Glomerular endothelial cell (primary cell): ENCODE results near the gene RGN. TPM values are rescaled to one million over a fixed set of nuclear protein-coding genes. Genes with fewer than 3 reads are reported as not detected.
A peak's percentile ranks its signal among the peaks of the same experiment; 100 is the strongest.
"Not testable (repeated sequence)": the region's sequence is repeated elsewhere in the genome, so short reads cannot be mapped to it uniquely, and the experiment has no call there.

Experiments
- DNase-seq: peaks from one replicate; pipeline ENCODE4 v3.0.0-alpha.2; 2011; ENCODE audit warnings: low read depth, low spot score; ENCODE audit errors: extremely low read depth
- total RNA-seq: library from RNA; depleted of rRNA; stranded (reverse); fragments of >200 nt; gene quantifications from 2 replicates; pipeline ENCODE4 v1.2.3, GENCODE V29; 2015

RGN gene
- total RNA-seq, 1 donor from 2014 or later = 0.35 TPM

DNA sequence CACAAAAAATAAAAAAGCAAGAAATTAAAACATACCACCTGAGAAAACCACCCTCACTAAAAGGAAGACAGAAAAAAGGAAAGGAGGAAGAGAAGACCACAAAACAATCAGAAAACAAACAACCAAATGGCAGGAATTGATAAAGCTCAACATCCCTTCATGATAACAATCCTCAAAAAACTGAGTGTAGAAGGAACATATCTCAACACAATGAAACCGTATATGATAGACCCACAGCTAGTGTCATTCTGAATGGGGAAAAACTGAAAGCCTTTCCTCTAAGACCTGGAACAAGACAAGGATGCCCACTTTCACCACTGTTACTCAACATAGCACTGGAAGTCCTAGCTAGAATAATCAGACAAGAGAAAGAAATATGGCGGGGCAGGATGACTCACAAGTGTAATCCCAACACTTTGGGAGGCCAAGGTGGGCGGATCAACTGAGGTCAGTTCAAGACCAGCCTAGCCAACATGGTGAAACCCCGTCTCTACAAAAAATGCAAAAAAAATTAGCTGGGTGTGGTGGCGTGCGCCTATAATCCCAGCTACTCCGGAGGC lies 38.4 kb downstream of the RGN start:
- DNase-seq = not testable (repeated sequence)

DNA sequence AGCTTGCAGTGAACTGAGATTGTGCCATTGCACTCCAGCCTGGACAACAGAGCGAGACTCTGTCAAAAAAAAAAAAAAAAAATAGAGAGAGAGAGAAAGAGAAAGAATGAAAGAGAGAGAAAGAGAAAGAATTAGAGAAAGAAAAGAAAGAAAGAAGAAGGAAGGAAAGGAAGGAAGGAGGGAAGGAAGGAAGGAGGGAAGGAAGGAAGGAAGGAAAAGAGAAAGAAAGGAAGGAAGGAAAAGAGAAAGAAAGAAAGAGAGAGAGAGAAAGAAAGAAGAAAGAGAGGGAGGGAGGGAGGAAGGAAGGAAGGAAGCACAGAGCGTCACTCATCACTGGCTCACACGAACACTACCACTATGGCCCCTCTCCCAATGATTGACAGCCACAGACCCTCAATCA lies 46.2 kb downstream of the RGN start:
- DNase-seq = not testable (repeated sequence)

DNA sequence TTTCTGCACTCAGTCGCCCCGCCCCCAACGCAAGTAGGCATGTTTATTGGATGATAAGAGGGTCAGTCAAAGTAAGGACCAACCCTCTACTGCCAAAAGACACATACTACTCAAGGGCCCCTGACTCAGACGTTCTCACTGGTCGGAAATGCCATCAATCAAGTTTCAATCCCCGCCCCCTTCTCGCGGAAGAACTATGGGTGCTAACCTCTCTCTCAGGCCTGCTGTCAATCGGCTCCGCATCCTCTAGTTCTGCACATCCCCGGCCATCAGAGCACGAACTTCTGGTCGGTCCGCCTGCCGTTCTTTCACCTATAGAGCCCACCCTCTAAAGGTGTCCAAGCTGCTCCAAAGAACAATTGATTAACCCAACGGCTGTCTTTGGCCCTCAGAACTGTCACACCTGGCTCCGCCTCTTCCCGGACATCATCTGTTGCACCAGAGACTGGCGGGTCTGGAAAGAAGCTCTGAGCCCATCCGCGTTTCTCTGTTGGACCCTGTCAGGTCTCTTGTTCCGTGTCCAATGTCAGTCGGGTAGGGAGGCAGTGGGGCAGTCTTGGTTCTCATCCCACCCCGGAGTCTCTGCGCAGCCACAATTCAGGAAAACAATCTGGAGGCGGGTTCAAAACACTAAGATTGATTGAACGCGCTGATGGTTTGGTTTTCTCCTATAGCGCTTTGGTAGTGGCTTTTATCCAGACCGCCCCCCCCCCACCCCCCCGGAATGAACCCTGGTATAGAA lies 51.1 kb downstream of the RGN start:
- DNase-seq = peak; percentile 77

DNA sequence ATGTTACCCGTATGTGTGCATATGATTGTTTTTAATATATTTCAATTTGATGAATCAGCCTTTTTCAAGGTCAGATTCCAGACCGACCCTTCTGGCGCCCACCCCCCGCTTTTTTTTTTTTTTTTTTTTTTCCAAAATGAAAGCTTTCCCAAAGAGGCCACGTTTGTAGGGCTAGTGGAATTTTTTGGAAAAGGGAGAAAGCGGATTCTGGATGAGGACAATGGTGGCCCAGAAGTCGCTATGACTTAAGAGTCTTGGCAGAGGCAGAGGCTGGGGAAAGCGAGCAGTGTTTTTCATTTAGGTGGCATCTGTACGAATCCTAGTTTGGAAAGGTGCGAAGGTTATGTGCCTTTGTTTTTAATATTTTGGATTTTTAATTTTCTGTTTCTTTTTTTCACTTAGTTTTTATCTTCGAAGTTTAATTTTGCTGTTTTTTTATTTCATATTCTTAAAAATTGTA lies 51.7 kb downstream of the RGN start:
- DNase-seq = no peak

DNA sequence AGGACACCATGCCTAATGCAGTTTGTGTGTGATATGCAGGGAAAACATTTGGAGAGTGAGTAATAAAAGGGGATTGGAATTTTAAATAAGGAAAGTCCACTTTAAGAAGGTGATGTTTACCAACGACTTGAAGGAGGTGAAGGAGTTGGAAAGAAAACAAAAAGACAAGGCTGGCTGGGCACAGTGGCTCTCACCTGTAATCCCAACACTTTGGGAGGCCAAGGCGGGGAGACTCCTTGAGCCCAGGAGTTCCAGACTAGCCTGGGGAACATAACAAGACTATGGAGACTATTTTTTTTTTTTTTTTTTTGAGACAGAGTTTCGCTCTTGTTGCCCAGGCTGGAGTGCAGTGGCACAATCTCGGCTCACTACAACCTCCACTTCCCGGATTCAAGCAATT lies 55.2 kb downstream of the RGN start:
- DNase-seq = no peak

DNA sequence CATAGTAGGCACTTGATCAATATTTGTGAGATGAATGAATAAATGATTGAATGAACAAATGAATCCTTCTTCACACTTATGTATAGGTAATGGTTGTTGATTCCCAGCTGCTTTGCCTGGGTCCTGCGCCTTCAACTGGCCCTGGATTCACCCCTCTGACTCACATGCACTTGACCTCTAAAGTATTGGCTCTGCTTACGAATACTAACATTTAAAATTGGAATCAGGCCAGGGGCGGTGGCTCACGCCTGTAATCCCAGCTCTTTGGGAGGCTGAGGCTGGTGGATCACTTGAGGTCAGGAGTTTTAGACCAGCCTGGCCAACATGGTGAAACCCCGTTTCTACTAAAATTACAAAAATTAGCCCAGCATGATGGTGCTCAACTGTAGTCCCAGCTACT lies 57.4 kb downstream of the RGN start:
- DNase-seq = not testable (repeated sequence)

DNA sequence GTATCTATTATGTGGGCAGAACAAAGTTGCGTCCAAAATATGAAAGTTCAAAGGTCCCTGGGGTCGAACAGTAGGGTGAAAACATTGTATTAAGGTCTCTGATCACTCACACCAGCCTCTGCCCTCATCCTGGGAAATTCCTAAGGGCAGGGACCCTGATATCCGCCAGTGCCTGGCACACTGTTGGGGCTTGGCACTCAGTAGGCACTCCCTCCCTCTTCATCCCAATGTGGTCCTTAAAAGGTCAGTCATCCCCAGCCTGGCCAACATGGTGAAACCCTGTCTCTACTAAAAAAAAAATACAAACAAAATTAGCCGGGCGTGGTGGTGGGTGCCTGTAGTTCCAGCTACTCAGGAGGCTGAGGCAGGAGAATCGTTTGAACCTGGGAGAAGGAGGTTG lies 59.9 kb downstream of the RGN start:
- no peak for DNase-seq

Other genes with a start within 250 kb of the RGN start
- 18.6 and 29.1 TPM in 2 replicates for gene RP2, start 241.4 kb upstream of the RGN start, total RNA-seq
- gene JADE3, start 166.0 kb upstream of the RGN start, total RNA-seq = 9.9 and 10.5 TPM in 2 replicates
- 60.7 and 78.8 TPM in 2 replicates for gene NDUFB11, start 66.3 kb downstream of the RGN start, total RNA-seq
- gene RBM10, start 66.8 kb downstream of the RGN start, total RNA-seq = 43.1 and 44.2 TPM in 2 replicates
- 252 and 278 TPM in 2 replicates for gene UBA1, start 115.4 kb downstream of the RGN start, total RNA-seq
- 112 and 145 TPM in 2 replicates for gene CDK16, start 140.2 kb downstream of the RGN start, total RNA-seq
- gene USP11, start 154.6 kb downstream of the RGN start, total RNA-seq = 23.6 and 45.0 TPM in 2 replicates